ENCODE results near the gene SUPT20H.
A peak's percentile ranks its signal among the peaks of the same experiment; 100 is the strongest.
"Not testable (repeated sequence)": the region's sequence is repeated elsewhere in the genome, so short reads cannot be mapped to it uniquely, and the experiment has no call there.

SUPT20H gene

GRCh38 chr13:37069597-37070103, 10.2 kb upstream of the SUPT20H start:
- no peak for DNase-seq

GRCh38 chr13:37068962-37069361, 9.5 kb upstream of the SUPT20H start:
- DNase-seq = no peak

GRCh38 chr13:37067874-37068273, 8.4 kb upstream of the SUPT20H start:
- DNase-seq = no peak

GRCh38 chr13:37065890-37066526, 6.5 kb upstream of the SUPT20H start:
- no peak for DNase-seq

- DNase-seq = no peak
These were observed 332 bp upstream of the SUPT20H start for GRCh38 chr13:37059848-37060192.

- DNase-seq = not testable (repeated sequence)
These were observed 3.3 kb downstream of the SUPT20H start for GRCh38 chr13:37056228-37056627.

GRCh38 chr13:37053111-37053510, 6.4 kb downstream of the SUPT20H start:
- not testable (repeated sequence) for DNase-seq

GRCh38 chr13:37049810-37050209, 9.7 kb downstream of the SUPT20H start:
- DNase-seq = no peak

GRCh38 chr13:37047846-37048245, 11.6 kb downstream of the SUPT20H start:
- no peak for DNase-seq

- DNase-seq = no peak
These were observed 12.5 kb downstream of the SUPT20H start for GRCh38 chr13:37047032-37047431.

- DNase-seq = no peak
These were observed 13.4 kb downstream of the SUPT20H start for GRCh38 chr13:37046062-37046461.

- DNase-seq = no peak
These were observed 18.7 kb downstream of the SUPT20H start for GRCh38 chr13:37040789-37041188.

GRCh38 chr13:37039896-37040295, 19.6 kb downstream of the SUPT20H start:
- no peak for DNase-seq

GRCh38 chr13:37037241-37037640, 22.2 kb downstream of the SUPT20H start:
- no peak for DNase-seq

- no peak for DNase-seq
These were observed 29.9 kb downstream of the SUPT20H start for GRCh38 chr13:37029617-37030016.

GRCh38 chr13:37027639-37028038, 31.8 kb downstream of the SUPT20H start:
- DNase-seq = no peak

GRCh38 chr13:37026771-37027170, 32.7 kb downstream of the SUPT20H start:
- DNase-seq = no peak

- no peak for DNase-seq
These were observed 35.6 kb downstream of the SUPT20H start for GRCh38 chr13:37023871-37024270.

GRCh38 chr13:37014609-37015008, 44.9 kb downstream of the SUPT20H start:
- no peak for DNase-seq

GRCh38 chr13:37011788-37012187, 47.7 kb downstream of the SUPT20H start:
- no peak for DNase-seq

- DNase-seq = no peak
These were observed 48.5 kb downstream of the SUPT20H start for GRCh38 chr13:37011002-37011401.

- no peak for DNase-seq
These were observed 49.1 kb downstream of the SUPT20H start for GRCh38 chr13:37010424-37010823.

- no peak for DNase-seq
These were observed 49.8 kb downstream of the SUPT20H start for GRCh38 chr13:37009692-37010091.

GRCh38 chr13:37001921-37002250, 57.6 kb downstream of the SUPT20H start:
- DNase-seq = no peak

- DNase-seq = peak; percentile 57
These were observed 60.3 kb downstream of the SUPT20H start, which contains the start of gene ALG5 for GRCh38 chr13:36999054-36999714. Gene ALG5, minus strand, starts transcription at chr13:36999340. Its CDS starts 40 bp downstream, at chr13:36999300.
